ENCODE results near the gene ZNF319. TPM values are rescaled to one million over a fixed set of nuclear protein-coding genes. Genes with fewer than 3 reads are reported as not detected.

The ZNF319 gene
- total and polyA plus RNA-seq, 2 of the 8 experiments (the other 6 are each of a cell fraction or from before 2014, with no cell fraction given) = 3.3 to 5.5 TPM

DNA sequence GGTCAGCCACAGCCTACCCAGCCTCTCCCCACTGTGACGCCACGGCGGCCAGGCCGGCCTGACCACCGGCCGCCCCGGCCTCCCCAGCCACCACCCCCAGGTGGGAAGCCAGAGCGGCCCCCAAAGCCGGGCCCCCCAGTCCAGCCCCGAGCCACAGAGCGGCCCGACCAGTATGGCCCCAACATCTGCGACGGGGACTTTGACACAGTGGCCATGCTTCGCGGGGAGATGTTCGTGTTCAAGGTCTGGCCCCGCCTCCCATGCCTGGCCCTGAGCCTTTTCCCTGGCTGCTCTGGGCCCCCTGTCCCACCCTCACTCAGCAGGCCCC, 41.1 kb upstream of the ZNF319 start:
- H3K23ac ChIP-seq (ENCODE audit: insufficient read length) = no peak overlapping the region
- DNase-seq (ENCODE audit: low read depth in 1 of 2, low spot score in 2 of 2) (no peak), FAIRE-seq (no peak)
- no peak overlapping the region for H2BK20ac ChIP-seq (ENCODE audit: low read length)
- no peak overlapping the region for H3K9ac ChIP-seq (replicated peaks in 1 of 4; ENCODE audit: extremely low read depth in 1 of 4, low read depth in 3 of 4, low read length in 3 of 4)
- peaks cover 7% of the 10 kb centered on the region for H3K79me1 ChIP-seq (ENCODE audit: low read depth, low read length)
- no peak overlapping the region for H3K14ac ChIP-seq (ENCODE audit: insufficient read length)
- no peak overlapping the region for H3K4me2 ChIP-seq (ENCODE audit: insufficient read depth in 1 of 2, low read depth in 2 of 2, low read length in 2 of 2)
- H3K4ac ChIP-seq (replicated peaks; ENCODE audit: insufficient read length, low read depth, low read length) = no peak overlapping the region
- no peaks in the 10 kb centered on the region for H3K79me2 ChIP-seq (ENCODE audit: control insufficient read depth in 1 of 2, insufficient read depth in 2 of 2, low read length in 2 of 2)
- no peak overlapping the region for H3K27ac ChIP-seq (ENCODE audit: low read depth, low read length)
- H3K4me1 ChIP-seq (replicated peaks in 1 of 4; ENCODE audit: control insufficient read depth in 3 of 4, insufficient read depth in 4 of 4, low read length in 3 of 4) = peaks cover 0 to 2% (median 0%) of the 10 kb centered on the region in 4 experiments; a peak in 1 of 7 replicates
- no peaks in the 10 kb centered on the region for H3K23me2 ChIP-seq (ENCODE audit: low read depth, low read length)
- H2BK5ac ChIP-seq (ENCODE audit: low read depth, low read length) = no peak overlapping the region
- H2BK120ac ChIP-seq (replicated peaks; ENCODE audit: low read depth, low read length) = no peak overlapping the region
- no peak overlapping the region for H4K91ac ChIP-seq (replicated peaks; ENCODE audit: insufficient read length, low read length)
- no peak overlapping the region for H2BK15ac ChIP-seq (ENCODE audit: low read length)
- no peak overlapping the region for H3K4me3 ChIP-seq (ENCODE audit: extremely low read depth in 1 of 4, insufficient read depth in 2 of 4, low read depth in 3 of 4, low read length in 4 of 4)
- no peak overlapping the region for H3K56ac ChIP-seq (replicated peaks; ENCODE audit: insufficient read length, low read depth, low read length)
- WGBS, 2 experiments (ENCODE audit: extremely low coverage in 1 of 2, insufficient coverage in 1 of 2, insufficient read length in 1 of 2, insufficient replicate concordance in 2 of 2, low coverage in 1 of 2, low lambda C conversion rate in 2 of 2, missing lambda C conversion rate in 1 of 2) = 96% methylated on average over 13 of the region's 18 CpGs; no CpG with 5 or more reads in 1 of the 2 experiments
- H4K5ac ChIP-seq (ENCODE audit: insufficient read length, low read depth, low read length) = no peak overlapping the region
- H3K18ac ChIP-seq (ENCODE audit: extremely low read depth, low read length) = no peak overlapping the region
- no peak overlapping the region for H2AK5ac ChIP-seq (ENCODE audit: low read depth, low read length)
- no peaks in the 10 kb centered on the region for H3K27me3 ChIP-seq (replicated peaks in 1 of 4; ENCODE audit: control insufficient read depth in 3 of 4, extremely low read depth in 1 of 4, insufficient read depth in 3 of 4, low read length in 3 of 4)
- H3K36me3 ChIP-seq (ENCODE audit: control insufficient read depth in 2 of 4, insufficient read depth in 4 of 4, low read length in 3 of 4) = peaks cover 4 to 46% (median 16%) of the 10 kb centered on the region in 4 experiments; a peak in 5 of 8 replicates
- POLR2A ChIA-PET (ENCODE audit: partially characterized antibody) = no interaction called here
- no peak overlapping the region for H4K8ac ChIP-seq (ENCODE audit: extremely low read depth, insufficient read depth, low read length)
- H3K9me3 ChIP-seq (ENCODE audit: insufficient read depth in 2 of 2, low read depth in 1 of 2, low read length in 1 of 2) = no peaks in the 10 kb centered on the region
- H2BK12ac ChIP-seq (ENCODE audit: low read depth, low read length) = no peak overlapping the region
- H4K20me1 ChIP-seq (replicated peaks in 1 of 2; ENCODE audit: control insufficient read depth in 1 of 2, insufficient read depth in 2 of 2, low read length in 2 of 2) = peaks cover under 1 to 12% of the 10 kb centered on the region in 2 experiments
- CTCF ChIA-PET (ENCODE audit: partially characterized antibody) = interaction anchor here (0.7 to 1.4 kb wide), 2 partner anchors 9 to 55 kb away, joined by 3 read pairs; no protein-coding TSS in a partner anchor
- no peak overlapping the region for H2AFZ ChIP-seq (ENCODE audit: low read length)
- TF ChIP-seq POLR2A (IDR thresholded peaks at IDR 0.05; ENCODE audit: control extremely low read depth in 1 of 2, low read depth in 2 of 2, low read length in 2 of 2) (no peak), SAP30 (IDR thresholded peaks at IDR 0.05; ENCODE audit: insufficient read depth, insufficient replicate concordance, low read length) (no peak), KDM1A (IDR thresholded peaks at IDR 0.05; ENCODE audit: borderline replicate concordance, low read length) (no peak), SIRT6 (IDR thresholded peaks at IDR 0.05; ENCODE audit: low read length) (no peak), TCF12 (IDR thresholded peaks at IDR 0.05; ENCODE audit: low read depth, low read length) (no peak), SP4 (IDR thresholded peaks at IDR 0.05; ENCODE audit: low read length) (no peak), CBX8 (IDR thresholded peaks at IDR 0.05; ENCODE audit: borderline replicate concordance, low read depth, low read length) (no peak), RFX5 (IDR thresholded peaks at IDR 0.05; ENCODE audit: borderline replicate concordance, low read depth, low read length) (no peak), FOSL1 (IDR thresholded peaks at IDR 0.05; ENCODE audit: insufficient read depth, low read depth, low read length) (no peak), SP1 (IDR thresholded peaks at IDR 0.05; ENCODE audit: low read depth, low read length) (no peak), CHD1 (IDR thresholded peaks at IDR 0.05; ENCODE audit: low read depth, low read length) (no peak), BCL11A (IDR thresholded peaks at IDR 0.05; ENCODE audit: low read depth in 2 of 2, low read length in 2 of 2) (no peak), CTBP2 (IDR thresholded peaks at IDR 0.05; ENCODE audit: borderline replicate concordance, insufficient read depth, insufficient read length, low read length) (no peak)
- TF ChIP-seq, protein P1, sequence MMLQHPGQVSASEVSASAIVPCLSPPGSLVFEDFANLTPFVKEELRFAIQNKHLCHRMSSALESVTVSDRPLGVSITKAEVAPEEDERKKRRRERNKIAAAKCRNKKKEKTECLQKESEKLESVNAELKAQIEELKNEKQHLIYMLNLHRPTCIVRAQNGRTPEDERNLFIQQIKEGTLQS (IDR thresholded peaks at IDR 0.05; ENCODE audit: insufficient read depth, low read depth, low read length) = no peak
